GM21576 (cell line): ENCODE data around the gene CD22.
"Not testable (repeated sequence)": the region's sequence is repeated elsewhere in the genome, so short reads cannot be mapped to it uniquely, and the experiment has no call there.

Experiments
- ATAC-seq: cut with Tn5 transposase; IDR thresholded peaks from one replicate; pipeline ENCODE4 v1.9.1; 2021; ENCODE audit warnings: mild to moderate bottlenecking, moderate library complexity; ENCODE audit not compliant: unreplicated experiment

The CD22 gene

GRCh38 chr19:35328851-35329285 lies at the start of gene CD22:
Gene CD22 (plus strand): TSS chr19:35329187. CDS start chr19:35332041, 2,854 bp downstream.
- no peak for ATAC-seq

GRCh38 chr19:35279374-35279773 lies 49.6 kb upstream of the CD22 start:
- no peak for ATAC-seq

DNA sequence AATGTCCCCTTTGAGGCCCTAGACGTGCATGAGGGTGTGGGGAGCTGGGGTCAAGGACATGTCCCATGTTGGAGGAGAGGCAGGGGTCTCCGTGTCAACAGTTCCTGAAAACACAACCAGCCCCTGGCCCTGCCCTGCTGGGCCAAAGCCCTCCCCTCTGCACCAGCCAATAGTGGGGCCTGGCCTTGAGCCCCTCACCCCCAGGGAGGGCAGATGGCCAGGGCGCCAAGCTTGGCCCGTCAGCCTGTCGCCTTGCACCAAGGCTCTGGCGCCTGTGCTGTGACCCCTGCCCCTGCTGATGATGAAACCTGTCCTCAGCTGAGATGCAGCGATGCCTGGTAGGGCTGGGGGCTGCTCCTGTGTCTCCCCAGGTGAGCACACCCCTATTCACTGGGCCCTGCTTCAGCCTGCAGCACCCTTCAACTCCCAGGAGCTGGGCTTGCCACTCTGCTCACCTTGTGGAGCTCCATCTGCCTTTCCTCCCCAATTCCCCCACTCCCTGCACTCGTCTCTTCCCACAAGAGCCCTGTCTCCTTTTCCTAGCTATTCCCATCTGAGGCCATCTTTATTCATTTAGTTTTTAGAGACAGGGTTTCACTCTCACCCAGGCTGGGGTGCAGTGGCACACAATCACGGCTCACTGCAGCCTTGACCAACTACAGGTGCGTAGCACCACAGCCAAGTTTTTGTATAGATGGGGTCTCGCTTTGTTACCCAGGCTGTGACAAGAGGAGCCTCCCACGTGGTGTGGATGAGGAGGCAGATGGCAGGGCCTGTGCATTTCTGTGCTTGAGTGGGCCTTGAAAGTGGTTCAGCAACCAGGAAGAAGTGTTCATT lies 48.8 kb upstream of the CD22 start:
- ATAC-seq = no peak

GRCh38 chr19:35281303-35281702 lies 47.7 kb upstream of the CD22 start:
- no peak for ATAC-seq

DNA sequence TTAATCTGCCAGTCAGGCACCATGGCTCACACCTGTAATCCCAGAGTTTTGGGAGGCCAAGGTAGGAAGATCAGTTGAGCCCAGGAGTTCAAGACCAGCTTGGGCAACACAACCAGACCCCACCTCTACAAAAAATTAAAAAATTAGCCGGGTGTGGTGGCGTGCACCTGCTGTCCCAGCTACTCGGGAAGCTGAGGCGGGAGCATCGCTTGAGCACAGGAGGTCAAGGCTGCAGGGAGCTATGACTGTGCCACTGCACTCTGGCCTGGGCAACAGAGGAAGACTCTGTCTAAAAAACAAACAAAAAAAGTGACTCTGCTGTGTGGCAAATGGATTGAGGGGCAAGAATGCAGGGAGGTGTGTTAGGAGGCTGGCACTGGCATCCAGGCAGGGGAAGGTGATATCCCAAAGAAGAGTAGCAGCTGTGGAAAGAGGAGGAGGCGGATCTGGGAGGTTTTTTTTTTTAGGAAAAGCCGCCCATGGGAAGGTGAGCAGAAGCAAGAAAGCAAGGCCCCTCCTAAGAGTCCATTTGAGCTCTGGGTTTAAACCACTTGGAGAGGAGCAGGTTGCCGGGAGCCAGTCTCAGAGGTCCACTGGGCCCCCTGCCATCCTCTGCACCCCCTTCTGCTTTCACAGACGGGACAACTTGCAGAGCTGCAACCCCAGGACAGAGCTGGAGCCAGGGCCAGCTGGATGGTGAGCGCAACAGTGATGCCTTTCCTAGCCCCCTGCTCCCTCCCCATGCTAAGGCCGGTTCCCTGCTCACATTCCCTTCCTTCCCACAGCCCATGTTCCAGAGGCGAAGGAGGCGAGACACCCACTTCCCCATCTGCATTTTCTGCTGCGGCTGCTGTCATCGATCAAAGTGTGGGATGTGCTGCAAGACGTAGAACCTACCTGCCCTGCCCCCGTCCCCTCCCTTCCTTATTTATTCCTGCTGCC lies 44.6 kb upstream of the CD22 start:
- ATAC-seq = no peak

GRCh38 chr19:35285095-35285449 lies 43.9 kb upstream of the CD22 start:
- no peak for ATAC-seq

GRCh38 chr19:35285465-35285864 lies 43.5 kb upstream of the CD22 start:
- not testable (repeated sequence) for ATAC-seq

DNA sequence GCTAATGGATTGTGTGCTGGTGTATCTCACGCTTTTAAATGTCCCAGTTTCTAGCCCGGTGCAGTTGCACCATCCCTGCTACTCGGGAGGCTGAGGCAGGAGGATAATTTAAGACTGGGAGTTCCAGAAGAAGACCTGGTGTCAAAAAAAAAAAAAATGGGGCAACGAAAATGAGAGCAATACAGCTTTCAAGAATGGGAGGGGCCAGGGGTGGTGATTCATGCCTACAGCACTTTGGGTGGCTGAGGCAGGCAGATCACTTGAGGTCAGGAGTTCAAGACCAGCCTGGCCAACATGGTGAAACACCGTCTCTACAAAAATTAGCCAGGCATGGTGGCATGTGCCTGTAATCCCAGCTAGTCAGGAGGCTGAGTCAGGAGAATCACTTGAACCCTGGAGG lies 42.9 kb upstream of the CD22 start:
- ATAC-seq = not testable (repeated sequence)

DNA sequence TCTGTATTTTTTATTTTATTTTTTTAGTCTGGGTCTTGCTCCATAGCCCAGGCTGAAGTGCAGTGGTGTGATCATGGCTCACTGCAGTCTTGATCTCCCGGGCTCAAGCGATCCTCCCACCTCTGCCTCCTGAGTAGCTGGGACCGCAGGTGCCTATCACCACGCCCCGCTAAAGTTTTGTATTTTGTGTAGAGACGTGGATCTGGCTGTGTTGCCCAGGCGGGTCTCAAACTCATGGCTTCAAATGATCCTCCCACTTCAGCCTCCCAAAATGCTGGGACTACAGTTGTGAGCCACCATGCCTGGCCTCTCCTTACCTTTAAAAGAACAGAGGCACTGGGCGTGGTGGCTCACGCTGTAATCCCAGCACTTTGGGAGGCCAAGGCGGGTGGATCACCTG lies 41.3 kb upstream of the CD22 start:
- ATAC-seq = no peak

DNA sequence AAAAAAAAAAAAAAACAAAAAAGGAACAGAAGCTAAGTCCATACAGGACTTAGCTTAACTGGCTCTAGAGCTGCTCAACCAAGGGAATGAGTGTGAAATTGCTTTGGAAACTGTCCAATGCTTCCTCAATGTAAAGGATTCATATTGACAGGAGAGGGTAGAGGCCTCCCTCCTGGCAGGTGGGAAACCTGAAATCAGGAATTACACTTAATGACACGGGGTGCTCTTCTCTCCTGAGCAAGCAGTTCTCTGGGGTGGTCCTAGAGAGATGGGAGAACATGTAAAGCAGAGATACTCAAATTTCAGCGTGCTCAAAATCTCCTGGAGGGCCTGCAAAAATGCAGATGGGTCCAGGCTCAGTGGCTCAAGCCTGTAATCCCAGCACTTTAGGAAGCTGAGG lies 40.7 kb upstream of the CD22 start:
- no peak for ATAC-seq

GRCh38 chr19:35288906-35289305 lies 40.1 kb upstream of the CD22 start:
- no peak for ATAC-seq

- ATAC-seq = no peak
Measured at GRCh38 chr19:35290381-35291127, 38.4 kb upstream of the CD22 start.

GRCh38 chr19:35291259-35291658 lies 37.7 kb upstream of the CD22 start:
- no peak for ATAC-seq

GRCh38 chr19:35291916-35292315 lies 37.1 kb upstream of the CD22 start, which contains the start of gene MAG:
Gene MAG (plus strand): TSS chr19:35292161. CDS start chr19:35295409, 3,248 bp downstream.
- no peak for ATAC-seq

GRCh38 chr19:35292421-35293362 lies 36.3 kb upstream of the CD22 start:
- ATAC-seq = no peak

GRCh38 chr19:35293363-35293739 lies 35.6 kb upstream of the CD22 start:
- no peak for ATAC-seq

- no peak for ATAC-seq
Measured at GRCh38 chr19:35293808-35294207, 35.2 kb upstream of the CD22 start.

- ATAC-seq = no peak
Measured at GRCh38 chr19:35294328-35294727, 34.7 kb upstream of the CD22 start.

DNA sequence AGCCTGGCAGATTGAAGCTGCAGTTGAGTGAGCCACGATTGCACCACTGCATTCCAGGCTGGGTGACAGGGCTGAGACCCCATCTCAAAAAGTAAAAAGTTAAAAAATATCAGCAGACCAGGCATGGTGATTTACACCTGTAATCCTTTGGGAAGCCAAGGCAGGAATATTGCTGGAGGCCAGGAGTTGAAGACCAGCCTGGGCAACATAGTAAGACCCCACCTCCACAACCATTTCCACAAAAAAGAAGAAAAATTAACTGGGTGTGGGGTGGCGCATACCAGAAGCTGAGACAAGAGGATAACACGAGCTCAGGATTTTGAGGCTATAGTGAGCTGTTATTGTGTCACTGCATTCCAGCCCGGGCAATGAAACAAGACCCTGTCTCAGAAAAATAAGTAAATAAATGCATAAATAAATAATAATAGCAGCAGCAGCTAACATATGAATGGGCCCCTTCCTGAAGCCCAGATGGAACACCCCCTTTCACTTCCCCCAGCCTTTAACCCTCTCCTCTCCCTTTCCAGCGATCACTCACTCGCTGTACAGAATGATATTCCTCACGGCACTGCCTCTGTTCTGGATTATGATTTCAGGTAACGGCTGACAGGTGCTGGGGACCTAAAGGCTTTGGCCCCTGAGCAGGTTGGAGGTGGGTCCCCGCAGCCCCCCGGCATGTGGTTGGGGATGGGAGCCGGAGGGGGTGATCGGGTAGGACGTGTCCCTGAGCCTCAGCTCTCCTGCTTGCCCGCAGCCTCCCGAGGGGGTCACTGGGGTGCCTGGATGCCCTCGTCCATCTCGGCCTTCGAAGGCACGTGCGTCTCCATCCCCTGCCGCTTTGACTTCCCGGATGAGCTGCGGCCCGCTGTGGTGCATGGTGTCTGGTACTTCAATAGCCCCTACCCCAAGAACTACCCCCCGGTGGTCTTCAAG lies 33.9 kb upstream of the CD22 start:
- no peak for ATAC-seq
